GM19452 (cell line): ENCODE results near the gene CXorf51B.
"Not testable (repeated sequence)": the region's sequence is repeated elsewhere in the genome, so short reads cannot be mapped to it uniquely, and the experiment has no call there.

ENCODE experiments used
- ATAC-seq: cut with Tn5 transposase; IDR thresholded peaks from one replicate; pipeline ENCODE4 v1.9.1; 2021; ENCODE audit not compliant: unreplicated experiment

CXorf51B gene

GRCh38 chrX:146809471-146809870 lies at the start of gene CXorf51B:
Gene CXorf51B, plus strand, starts transcription at chrX:146809771. Its CDS starts 21 bp downstream, at chrX:146809792.
- not testable (repeated sequence) for ATAC-seq

- ATAC-seq, result not testable (repeated sequence)
These were observed 5.1 kb downstream of the CXorf51B start, which contains the start of gene CXorf51A for GRCh38 chrX:146814644-146815043. Gene CXorf51A, minus strand, starts transcription at chrX:146814744. Its CDS starts 21 bp downstream, at chrX:146814723.

GRCh38 chrX:146831994-146832393 lies 22.4 kb downstream of the CXorf51B start:
- no peak for ATAC-seq

GRCh38 chrX:146854281-146854680 lies 44.7 kb downstream of the CXorf51B start:
- ATAC-seq, result no peak
